GM18870 (cell line): ENCODE data around the gene APH1B.
"Not testable (repeated sequence)": the region's sequence is repeated elsewhere in the genome, so short reads cannot be mapped to it uniquely, and the experiment has no call there.

Experiments
- ATAC-seq: cut with Tn5 transposase; IDR thresholded peaks from one replicate; pipeline ENCODE4 v1.9.1; 2021; ENCODE audit warnings: moderate library complexity; ENCODE audit not compliant: unreplicated experiment

APH1B gene

DNA sequence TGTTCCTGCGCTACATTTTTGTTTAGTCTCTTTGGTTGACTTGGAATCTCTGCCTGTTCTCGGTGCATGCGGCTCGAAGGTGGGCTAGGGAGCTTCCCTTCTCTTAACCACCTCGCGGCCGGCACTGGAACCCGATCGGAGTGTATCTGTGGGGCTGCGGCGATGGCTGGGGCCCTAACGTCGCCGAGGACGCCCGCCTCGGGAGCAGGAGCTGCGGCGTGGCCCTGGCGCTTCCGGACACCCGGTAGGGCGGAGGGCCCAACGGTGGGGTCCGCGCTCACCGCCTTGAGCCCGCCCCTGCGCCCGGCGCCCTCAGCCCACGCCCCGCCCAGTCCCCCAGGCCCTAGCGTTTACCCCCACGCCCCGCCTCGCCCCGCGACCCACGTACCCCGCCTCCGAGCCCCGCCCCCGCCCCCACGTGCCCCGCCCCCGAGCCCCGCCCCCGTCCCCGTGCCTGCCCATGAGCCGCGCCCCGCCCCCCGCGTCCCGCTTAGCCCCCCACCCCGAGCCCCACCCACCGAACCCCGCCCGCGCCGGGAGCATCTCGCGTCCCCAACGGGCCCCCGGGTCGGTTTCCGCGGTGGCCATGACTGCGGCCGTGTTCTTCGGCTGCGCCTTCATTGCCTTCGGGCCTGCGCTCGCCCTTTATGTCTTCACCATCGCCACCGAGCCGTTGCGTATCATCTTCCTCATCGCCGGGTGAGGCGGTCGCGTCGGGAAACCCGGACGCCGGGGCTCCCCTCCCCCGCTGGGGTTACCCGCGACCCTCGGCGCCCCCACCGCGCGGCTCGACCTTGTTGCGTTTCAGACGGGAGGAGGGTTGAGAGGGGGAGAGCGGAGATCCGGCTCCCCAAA is at the start of gene APH1B:
Gene APH1B, plus strand, starts transcription at position 568 of the 855 bp plus-strand sequence. Its CDS starts 19 bp downstream, at position 587.
- ATAC-seq: no peak

DNA sequence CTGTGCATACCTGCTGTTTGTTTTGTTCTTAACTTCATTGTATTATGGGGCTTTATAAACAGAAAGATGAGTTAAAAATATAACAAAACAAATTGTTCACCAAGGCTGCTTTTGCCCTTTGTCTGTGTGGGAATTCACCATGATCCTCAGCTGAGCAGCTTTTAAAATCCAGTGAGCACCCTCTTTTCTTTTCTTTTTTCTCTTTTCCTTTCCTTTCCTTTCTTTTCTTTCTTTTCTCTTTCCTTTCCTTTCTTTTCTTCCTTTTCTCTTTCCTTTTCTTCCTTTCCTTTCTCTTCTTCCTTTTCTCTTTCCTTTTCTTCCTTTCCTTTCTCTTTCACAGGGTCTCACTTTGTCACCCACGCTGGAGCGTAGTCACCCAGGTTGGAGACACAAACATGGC is 49.7 kb upstream of the APH1B start:
- ATAC-seq: no peak

DNA sequence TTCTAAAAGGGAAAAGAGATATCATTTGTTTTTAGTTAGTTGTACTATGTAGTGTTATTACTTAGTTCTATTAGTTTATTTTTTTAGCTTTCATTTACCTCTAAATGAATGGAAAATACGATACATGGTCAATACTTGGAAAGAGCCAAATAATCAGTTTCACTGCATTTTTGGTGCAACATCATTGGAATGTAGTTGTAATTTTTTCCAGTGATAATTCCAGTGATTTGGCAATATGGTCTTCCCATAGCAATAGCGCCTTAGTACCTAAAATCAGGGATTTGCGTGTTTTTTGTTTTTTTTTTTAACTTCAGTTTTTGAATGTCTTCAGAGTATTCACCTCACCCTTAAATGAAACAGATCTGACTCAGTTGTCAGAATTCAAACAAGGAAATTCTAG is 46.2 kb upstream of the APH1B start:
- ATAC-seq: no peak

DNA sequence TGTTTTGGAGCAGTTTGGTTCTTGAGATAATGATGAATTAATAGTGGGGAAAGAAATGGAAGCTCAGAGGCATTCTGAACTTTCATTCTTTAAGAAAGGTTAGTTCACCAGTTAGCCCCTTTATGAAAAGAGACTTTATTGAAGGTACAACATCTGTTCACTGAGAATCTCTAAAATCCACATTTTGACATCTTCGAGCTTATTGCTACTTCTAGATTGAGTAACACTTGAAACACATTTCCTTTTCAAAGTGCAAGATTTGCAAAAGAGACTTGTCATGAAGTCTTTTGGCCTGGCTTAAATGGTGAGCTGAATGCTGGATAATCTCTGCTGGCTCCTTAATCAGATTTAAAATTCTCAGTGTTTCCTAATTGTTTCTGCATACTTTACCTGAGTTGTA is 45.7 kb upstream of the APH1B start:
- ATAC-seq: no peak

DNA sequence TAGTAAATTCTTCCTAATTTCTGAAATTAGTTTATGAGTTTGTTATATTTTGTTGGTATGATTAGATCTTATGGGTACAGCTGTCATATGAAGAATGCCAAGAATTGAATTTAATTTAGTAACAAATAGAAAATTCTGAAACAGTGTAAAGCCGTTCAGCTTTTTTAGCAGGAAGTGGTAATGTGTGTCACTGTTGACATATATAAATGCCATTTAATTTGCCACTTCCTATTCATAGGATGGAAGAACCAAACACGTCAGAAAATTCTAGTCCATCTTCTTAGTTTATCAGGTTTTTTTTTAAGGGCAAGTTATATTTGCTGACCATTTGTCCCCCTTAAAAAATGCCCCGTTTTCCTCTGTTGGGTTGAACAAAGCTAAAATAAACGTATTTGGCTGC is 45.0 kb upstream of the APH1B start:
- ATAC-seq: no peak

DNA sequence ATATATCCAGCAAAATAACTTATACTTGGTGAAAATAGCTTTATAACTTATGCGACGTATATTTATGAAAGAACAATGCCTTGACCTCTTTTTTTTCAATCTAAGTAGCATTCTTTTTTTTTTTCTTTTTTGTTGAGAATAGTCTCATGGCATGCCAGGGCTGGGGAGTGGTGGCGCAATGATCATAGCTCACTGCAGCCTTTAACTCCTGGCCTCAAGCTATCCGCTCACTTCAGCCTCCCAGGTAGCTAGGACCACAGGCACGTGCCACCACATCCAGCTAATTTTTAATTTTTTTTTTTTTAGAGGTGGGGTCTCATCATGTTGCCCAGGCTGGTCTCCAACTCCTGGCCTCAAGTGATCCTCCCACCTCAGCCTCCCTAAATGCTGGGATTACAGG is 44.5 kb upstream of the APH1B start:
- no peak for ATAC-seq

DNA sequence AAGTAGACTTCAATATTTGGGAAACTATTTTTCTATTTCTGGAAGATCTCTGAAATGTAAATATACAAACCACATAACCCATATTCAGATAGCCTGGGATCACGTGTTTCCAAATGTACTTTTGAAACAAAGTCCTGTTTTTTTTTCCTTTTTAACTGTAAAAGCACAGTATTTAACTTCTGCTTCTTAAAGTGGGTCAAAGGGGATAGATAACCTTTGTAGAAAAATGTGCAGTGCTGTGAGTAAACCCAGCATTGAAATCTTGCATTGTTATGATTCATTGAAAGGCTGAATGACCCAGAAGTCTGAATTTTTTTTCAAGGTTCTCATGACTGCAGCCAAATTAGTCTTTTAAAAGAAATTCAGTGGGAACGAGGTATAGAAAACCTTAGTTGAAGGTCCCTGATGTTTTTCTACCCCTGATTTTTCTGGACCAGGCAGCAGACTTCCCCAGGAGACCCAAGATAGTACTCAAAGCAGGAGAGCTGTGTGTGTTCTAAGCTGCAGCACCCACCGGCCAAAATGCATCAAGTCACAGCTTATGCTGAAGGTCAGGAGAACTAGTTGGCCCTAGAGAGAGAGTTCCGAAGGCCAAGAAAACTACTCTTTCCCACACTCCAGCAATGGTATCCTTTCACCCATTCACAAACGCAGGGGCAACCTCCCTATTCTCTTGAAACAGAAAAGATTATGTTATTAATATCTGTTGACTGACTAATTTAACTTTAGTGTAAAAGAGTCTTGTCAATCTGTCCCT is 43.6 kb upstream of the APH1B start:
- no peak for ATAC-seq

DNA sequence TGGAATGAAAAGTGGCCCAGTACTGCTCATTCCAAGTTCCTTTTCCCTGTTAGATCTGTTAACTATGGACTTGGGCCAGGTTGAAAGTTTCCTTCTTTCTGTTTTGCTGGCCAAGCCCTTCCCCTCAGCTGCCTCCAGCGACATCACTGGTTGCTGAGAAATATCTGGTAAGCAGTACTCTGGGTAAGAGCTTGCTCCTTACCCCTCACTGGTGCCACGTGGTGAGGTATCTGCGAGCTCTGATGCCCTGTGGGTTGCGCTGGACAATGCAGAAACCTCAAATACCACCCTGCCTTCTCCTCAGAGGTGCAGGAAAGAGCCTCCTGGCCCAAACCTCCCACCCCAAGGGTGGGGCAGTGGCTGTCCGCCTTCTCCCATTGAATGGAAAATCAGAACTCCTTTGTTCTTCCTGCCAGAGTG is 42.9 kb upstream of the APH1B start:
- ATAC-seq: no peak

DNA sequence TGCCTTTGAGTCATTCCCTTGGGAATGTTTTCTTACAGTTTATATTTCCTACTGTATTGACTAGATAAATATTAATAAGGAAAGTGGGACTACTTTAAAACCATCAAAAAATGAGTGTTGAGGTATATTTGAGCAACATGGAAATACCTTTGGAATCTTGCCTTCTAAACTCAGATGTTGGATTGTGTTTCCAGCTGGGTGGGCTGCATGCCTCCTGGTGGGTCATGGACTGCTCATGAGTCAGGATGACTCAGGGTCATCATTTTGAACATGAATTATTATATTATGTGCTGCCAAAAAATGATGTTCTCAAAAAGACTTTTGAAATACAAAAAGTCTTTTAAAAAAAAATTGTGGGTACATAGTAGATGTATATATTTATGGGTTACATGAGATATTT is 41.1 kb upstream of the APH1B start:
- no peak for ATAC-seq

DNA sequence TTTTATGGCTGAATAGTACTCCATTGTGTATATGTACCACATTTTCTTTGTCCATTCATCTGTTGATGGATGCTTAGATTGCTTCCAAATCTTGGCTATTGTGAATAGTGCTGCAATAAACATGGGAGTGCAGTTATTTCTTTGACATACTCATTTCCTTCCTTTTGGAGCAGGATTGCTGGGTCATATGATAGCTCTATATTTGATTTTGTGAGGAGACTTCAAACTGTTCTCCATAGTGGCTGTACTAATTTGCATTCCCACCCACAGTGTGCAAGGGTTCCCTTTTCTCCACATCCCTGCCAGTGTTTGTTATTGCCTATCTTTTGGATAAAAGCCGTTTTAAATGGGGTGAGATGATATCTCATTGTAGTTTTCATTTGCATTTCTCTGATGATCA is 40.3 kb upstream of the APH1B start:
- not testable (repeated sequence) for ATAC-seq

DNA sequence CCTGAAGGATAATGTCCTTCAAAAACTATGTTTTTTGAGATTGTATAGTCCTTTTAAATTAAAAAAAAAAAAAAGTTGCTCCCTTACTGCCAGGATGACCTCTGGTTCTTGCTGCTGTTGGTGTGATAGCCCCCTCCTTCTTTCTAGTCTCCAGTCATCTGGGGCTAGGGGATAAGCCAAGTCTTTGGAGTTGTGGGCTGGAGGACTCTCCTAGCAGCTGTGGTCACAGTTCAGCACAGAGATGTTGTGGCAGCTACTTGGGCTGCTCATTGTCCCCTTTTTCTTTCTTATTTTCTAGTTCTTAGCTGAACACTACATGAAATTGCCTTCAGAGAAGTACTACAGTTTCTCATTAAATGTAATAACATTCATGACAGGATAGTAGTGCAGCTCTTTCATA is 39.2 kb upstream of the APH1B start:
- ATAC-seq: no peak

DNA sequence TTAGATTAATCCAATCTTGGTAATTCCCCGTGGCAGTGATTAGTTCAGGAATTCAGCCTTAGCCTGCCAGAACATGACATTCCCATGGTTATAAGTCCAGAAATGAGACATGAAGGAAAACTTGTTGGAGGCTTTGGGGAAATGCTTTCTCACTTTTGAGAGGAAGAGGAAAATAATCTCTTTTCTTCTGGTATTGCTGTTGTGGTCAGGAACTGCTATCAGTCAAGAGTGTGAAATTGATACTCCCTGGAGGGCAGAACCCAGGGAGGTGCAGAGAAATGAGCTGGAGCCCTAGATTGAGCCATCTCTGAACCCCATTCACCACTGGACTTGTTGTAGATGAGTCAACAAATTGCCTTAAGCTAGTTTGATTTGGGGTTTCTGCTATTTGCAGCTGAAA is 38.6 kb upstream of the APH1B start:
- ATAC-seq: no peak

DNA sequence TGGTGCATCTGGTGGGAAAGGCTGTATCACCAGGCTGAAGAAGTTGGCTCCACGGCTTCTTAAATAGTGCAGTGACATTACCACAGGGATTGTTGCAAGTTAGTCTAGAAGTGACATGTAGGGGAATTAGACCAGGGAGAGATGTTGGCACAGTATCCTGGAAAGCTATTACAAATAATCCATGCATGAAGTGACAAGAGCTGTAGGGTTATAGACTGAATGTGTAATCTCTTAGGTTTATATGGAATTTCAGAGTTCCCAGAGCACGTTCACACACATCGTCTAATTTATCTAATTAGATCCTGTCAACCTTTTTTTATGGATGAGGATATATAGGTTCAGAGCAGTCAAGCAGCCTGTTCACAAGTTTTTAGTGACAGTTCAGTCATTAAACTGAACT is 37.3 kb upstream of the APH1B start:
- no peak for ATAC-seq

DNA sequence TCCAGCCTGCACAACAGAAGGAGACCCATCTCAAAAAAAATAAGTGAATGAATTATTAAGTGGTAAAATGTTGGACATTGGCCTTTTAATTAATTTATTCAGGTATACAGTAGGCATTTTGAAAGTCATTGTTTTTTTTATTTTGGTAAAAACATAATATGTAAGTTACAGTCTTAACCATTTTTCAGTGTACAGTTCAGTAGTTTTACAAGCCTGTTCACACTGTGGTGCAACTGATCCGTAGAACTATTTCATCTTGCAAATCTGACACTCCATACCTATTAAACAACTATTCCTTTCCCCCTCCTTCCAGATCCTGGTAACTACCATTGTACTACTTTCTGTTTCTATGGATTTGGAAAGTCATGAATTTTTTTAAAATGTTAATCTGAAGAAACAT is 36.1 kb upstream of the APH1B start:
- ATAC-seq: no peak

DNA sequence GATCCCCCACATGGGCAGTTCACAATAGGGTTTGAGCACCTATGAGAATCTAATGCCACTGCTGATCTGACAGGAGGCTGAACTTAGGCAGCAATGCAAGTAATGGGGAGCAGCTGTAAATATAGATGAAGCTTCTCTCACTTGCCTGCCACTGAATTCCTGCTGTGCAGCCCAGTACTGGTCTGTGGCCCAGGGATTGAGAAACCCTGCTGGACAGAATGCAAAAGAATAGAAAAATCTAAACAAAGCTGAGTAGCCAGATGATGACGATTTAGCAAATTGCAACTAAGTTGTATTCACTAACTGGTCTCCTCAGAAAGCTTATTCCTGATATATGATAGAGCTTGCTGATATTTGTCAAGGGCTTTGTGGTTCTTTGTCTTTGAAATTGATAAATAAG is 34.3 kb upstream of the APH1B start:
- no peak for ATAC-seq

DNA sequence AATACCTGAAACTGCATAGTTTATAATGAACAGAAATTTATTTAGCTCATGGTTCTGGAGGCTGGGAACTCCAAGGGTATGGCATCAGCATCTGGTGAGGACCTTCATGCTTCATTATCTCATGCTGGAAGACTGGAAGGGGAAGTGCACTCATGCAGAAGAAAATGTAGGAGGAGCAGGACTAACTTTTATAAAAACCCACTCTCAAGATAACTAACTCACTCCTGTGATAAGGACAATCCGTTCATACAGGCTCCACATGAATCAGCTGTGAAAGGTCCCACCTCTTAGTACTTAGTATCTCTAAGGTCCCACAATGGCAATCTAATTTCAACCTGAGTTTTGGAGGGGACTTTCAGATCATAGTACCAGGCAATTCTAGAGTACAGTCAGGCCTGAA is 33.6 kb upstream of the APH1B start:
- no peak for ATAC-seq

DNA sequence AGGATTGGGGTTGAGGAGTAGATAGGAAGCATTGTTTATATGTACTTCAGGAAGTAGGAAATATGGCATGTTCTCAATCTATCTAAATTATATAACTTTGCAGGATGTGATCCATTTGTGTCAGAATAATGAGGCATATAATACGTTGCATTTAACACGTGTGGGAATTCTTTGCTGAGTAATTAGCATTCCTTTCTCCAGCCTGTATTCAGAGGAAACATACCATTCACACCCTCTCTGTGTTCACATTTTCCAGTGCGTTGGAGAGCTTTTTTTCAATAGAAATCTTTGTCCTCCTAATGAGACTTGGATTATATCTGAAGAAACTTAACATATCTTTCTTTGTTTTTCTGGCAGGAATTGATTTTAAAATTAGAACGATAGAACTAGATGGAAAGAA is 33.0 kb upstream of the APH1B start:
- ATAC-seq: no peak

DNA sequence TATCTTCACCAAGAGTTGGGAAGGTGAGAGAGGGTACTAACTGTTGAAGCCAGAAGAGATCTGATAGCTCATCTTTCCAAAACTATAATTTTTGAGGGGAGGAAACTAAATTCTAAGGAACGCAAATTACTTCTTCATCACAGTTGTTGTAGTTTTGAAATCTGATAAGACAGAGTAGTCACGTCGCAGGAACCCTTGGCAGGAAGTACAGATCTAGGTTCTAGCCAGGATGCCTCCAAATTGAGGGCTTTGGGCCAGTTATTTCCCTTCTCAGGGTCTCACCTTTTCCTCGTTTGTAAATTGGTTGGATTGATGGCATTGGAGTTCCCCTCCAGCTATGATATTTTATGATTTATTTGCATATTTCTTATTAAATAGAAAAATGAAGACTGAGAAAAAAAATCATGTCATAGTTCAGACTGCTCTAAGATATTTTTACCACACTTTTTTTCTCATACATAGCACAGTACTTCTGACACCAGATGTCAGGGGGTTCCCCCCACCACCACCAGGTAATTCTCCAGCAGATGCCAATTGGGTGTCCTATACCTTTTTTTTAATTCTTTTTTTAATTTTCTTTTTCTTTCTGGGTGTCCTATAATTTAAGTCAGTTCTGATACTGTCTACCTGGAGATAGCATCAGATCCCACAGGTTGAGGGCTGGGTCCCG is 32.3 kb upstream of the APH1B start:
- ATAC-seq: no peak

DNA sequence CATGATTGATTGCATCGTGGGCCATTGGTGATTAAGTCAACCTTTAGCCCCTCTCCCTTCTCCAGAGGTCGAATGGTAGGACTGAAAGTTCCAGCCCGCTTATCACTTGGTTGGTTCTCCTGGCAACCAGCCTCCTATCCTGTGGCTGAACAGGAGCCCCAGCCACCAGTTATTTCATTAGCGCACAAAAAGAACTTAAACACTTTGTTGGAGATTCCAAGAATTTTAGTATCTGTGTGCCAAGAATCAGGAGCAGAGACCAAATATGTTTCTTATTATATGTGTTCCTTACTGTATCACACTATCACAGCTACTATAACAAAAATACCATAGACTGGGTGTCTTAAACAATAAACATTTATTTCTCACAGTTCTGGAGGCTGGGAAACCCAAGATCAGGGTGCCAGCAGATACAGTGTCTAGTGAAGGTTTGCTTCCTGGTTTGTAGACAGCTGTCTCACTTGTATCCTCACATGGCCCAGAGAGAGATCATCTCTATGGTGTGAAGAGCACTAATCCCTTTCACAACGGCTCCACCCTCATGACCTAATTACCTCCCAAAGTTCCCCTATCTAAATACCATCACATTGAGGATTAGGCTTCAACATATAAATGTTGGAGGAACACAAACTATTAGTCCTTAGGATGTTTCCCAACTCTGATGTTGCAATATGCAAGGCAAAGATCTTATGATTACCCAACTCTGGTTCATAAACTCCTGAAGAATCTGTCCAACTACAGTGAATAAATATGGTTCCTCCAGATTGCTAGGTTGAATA is 30.5 kb upstream of the APH1B start:
- ATAC-seq: no peak

DNA sequence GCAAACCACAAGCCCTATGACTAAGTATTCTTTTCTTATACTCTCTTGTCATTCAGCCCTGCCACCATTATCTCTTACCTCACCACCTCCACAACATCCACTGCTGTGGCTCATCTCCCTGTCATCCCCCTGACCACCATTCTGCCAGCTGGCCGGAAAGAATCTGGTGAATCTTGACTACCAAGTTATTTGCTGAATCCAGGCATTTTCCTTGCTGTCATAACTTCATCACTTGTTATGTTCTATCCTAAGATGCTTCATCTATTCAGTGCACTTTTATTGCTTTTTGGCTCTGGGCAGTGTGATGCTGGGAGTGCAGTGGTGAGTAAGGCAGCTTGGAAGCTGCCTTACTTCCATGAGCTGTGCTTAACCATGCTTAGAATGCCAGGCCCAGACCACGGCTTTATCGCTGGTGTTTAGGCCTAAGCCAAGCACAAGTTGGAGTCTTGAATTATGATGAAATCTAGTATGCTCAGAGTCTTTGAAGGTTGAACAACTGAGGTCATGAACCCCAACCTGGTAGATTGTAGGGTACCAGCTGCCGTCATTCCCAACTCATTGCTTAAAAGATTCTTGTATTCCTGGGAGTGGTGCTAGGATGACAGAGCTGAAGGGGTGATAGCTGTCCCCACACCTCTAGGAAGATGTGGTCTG is 27.0 kb upstream of the APH1B start:
- no peak for ATAC-seq

DNA sequence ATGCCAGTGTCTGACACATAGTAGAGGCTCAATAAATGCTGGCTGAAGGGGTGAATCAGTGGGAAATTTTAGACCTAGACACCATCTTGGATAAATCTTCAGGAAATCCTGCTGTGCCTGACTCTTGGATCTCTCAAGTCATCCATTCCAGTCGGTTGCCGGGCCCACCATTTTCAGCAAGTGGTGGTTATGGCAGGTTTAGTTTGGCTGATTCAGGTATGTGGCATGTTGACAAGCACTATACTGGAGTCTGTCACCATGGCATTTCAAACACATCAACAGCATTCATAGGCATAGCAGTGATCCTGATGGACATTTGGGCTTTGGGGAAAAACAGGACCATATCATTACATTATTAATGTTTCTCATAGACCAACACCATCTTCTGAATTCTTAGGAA is 25.7 kb upstream of the APH1B start:
- ATAC-seq: no peak
